A673 (cell line): ENCODE data around the gene LCA5. TPM values are rescaled to one million over a fixed set of nuclear protein-coding genes. Genes with fewer than 3 reads are reported as not detected.
"Not testable (repeated sequence)": the region's sequence is repeated elsewhere in the genome, so short reads cannot be mapped to it uniquely, and the experiment has no call there.

ENCODE experiments used
- BruUV-seq: library from RNA; stranded (reverse); fragments of 400-500 nt; replicated peaks from 2 replicates; lab custom pipeline; 2021; lab: Mats Ljungman, UMichigan
- CTCF ChIA-PET: fragments of 300-600 bp; sonication (Branson Sonifier 250); formaldehyde crosslinking; loops from one replicate; lab custom pipeline; 2022; ENCODE audit warnings: antibody characterized with exemption; lab: Charles Lee
- POLR2A ChIA-PET: fragments of 300-600 bp; sonication (Branson Sonifier 250); formaldehyde crosslinking; loops from one replicate; lab custom pipeline; 2022; ENCODE audit warnings: antibody characterized with exemption; ENCODE audit not compliant: low non-redundant PET; lab: Charles Lee
- DNase-seq: peaks from one replicate; pipeline ENCODE4 v3.0.0-alpha.2; 2015; ENCODE audit warnings: low spot score
- H3K27ac ChIP-seq: fragments of 200-600 bp; sonication (generic); 2 replicates; pipeline ENCODE4 v1.5.1; 2016; ENCODE audit warnings: mixed run types, low read depth, mild to moderate bottlenecking, mixed read lengths, antibody characterized with exemption, low read length; ENCODE audit not compliant: poor library complexity, severe bottlenecking
- H3K27me3 ChIP-seq: fragments of 200-600 bp; sonication (generic); replicated peaks from 2 replicates; pipeline ENCODE4 v1.6.1; 2017; ENCODE audit warnings: mixed run types, low read depth, mild to moderate bottlenecking, mixed read lengths, antibody characterized with exemption, low read length; ENCODE audit not compliant: insufficient read depth, poor library complexity
- H3K36me3 ChIP-seq: fragments of 200-600 bp; sonication (generic); 2 replicates; pipeline ENCODE4 v1.6.1; 2016; ENCODE audit warnings: mixed run types, mild to moderate bottlenecking, mixed read lengths, antibody characterized with exemption, low read length; ENCODE audit not compliant: insufficient read depth, poor library complexity, severe bottlenecking
- H3K4me1 ChIP-seq: fragments of 200-600 bp; sonication (generic); 2 replicates; pipeline ENCODE4 v1.6.1; 2017; ENCODE audit warnings: mixed run types, mild to moderate bottlenecking, mixed read lengths, antibody characterized with exemption, low read length; ENCODE audit not compliant: insufficient read depth, poor library complexity, severe bottlenecking
- H3K4me3 ChIP-seq: fragments of 200-600 bp; sonication (generic); 2 replicates; pipeline ENCODE4 v1.5.1; 2016; ENCODE audit warnings: low read depth, mixed run types, mild to moderate bottlenecking, mixed read lengths, low read length; ENCODE audit not compliant: poor library complexity, severe bottlenecking
- H3K9me3 ChIP-seq: fragments of 200-600 bp; sonication (generic); 2 replicates; pipeline ENCODE4 v1.6.1; 2016; ENCODE audit warnings: mixed run types, low read depth, mild to moderate bottlenecking, mixed read lengths, antibody characterized with exemption, low read length; ENCODE audit not compliant: poor library complexity, severe bottlenecking
- EZH2 ChIP-seq: fragments of 200-600 bp; sonication (generic); IDR thresholded peaks from 2 replicates; pipeline ENCODE4 v1.6.1; 2017; ENCODE audit warnings: borderline replicate concordance, low read depth, mild to moderate bottlenecking, mixed read lengths, antibody characterized with exemption, low read length; ENCODE audit not compliant: poor library complexity, severe bottlenecking
- intact Hi-C: fragments of 100-400 bp; cut with micrococcal nuclease; formaldehyde crosslinking; loops from one replicate; pipeline ENCODE4 v1.10.0; 2022; ENCODE audit not compliant: unreplicated experiment
- total RNA-seq: library from RNA; stranded (reverse); gene quantifications from 2 replicates; pipeline ENCODE4 v1.2.3, GENCODE V29; 2021
- TF ChIP-seq, protein P1 (sequence below): fragments of 300-800, 200-600 bp; sonication (generic); conservative IDR thresholded peaks from 2 replicates; pipeline ENCODE4 v1.5.1; 2017; ENCODE audit warnings: low read depth, mild to moderate bottlenecking, antibody characterized with exemption, low read length, moderate library complexity, mixed read lengths

Gene LCA5
- total RNA-seq, 1 experiment from 2014 or later: 3.5 TPM

GRCh38 chr6:79543411-79543810, 6.2 kb upstream of the LCA5 start:
- TF ChIP-seq, protein P1, sequence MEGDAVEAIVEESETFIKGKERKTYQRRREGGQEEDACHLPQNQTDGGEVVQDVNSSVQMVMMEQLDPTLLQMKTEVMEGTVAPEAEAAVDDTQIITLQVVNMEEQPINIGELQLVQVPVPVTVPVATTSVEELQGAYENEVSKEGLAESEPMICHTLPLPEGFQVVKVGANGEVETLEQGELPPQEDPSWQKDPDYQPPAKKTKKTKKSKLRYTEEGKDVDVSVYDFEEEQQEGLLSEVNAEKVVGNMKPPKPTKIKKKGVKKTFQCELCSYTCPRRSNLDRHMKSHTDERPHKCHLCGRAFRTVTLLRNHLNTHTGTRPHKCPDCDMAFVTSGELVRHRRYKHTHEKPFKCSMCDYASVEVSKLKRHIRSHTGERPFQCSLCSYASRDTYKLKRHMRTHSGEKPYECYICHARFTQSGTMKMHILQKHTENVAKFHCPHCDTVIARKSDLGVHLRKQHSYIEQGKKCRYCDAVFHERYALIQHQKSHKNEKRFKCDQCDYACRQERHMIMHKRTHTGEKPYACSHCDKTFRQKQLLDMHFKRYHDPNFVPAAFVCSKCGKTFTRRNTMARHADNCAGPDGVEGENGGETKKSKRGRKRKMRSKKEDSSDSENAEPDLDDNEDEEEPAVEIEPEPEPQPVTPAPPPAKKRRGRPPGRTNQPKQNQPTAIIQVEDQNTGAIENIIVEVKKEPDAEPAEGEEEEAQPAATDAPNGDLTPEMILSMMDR: no peak
- TF ChIP-seq EZH2: no peak
- no peaks in the 10 kb centered on the region for H3K36me3 ChIP-seq
- H3K4me3 ChIP-seq: no peak overlapping the region
- no peaks in the 10 kb centered on the region for H3K27me3 ChIP-seq
- peak overlapping the region; percentile 87 for H3K27ac ChIP-seq
- BruUV-seq: no TSS peak
- intact Hi-C loops: no loop called here
- peaks cover 56% of the 10 kb centered on the region for H3K4me1 ChIP-seq
- DNase-seq: peak; percentile 56
- no peaks in the 10 kb centered on the region for H3K9me3 ChIP-seq
- ChIA-PET CTCF (no interaction called here), POLR2A (no interaction called here)

DNA sequence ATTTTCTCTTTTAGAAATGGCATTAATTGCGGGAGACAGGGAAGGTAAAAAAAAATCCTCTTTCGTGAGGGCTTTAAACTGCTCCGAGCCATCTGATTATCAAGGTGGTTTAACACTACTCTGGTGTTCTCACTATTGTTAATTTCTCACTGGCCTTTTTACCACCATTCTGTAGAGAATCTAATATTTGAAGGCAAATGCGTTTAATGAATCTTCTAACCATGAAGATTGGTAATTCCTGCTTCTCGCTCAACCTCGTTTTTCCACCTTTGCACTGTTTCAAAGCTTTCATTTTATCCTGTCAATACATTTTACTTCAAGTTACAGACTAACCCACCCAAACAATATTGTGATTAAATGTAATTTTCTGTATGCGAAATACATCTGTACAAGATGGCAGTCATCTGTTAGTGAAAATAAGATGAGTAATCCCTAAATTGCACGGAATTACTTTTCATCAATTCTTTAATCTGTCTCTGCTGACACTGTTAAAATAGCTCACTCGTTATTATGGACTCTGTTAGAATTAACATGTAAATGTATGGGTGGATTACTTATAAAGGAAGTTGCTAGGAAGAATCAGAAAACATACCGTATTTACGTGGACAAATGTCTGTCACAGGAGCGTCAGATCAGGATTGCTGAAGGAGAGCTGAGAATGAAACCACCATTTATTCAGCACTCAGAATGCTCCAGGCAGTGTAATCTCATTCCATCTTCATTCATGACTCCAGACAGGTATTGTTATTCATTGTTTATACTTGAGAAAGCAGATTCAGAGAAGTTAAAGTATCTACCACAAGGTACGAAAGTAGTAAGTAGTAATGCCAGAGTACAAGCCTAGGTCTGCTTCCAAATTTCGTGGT, 1.1 kb upstream of the LCA5 start:
- no peak for TF ChIP-seq EZH2
- TF ChIP-seq, protein P1: no peak
- Histone ChIP-seq H3K27me3 (no peaks in the 10 kb centered on the region), H3K4me1 (peaks cover 30% of the 10 kb centered on the region), H3K36me3 (no peaks in the 10 kb centered on the region), H3K9me3 (no peaks in the 10 kb centered on the region), H3K27ac (peak overlapping the region; percentile 50), H3K4me3 (peak overlapping the region; percentile 77)
- TSS peak; percentile 46 for BruUV-seq
- ChIA-PET CTCF (no interaction called here), POLR2A (interaction anchor here (0.5 kb wide), 1 partner anchor 25 kb away, joined by 3 read pairs; no protein-coding TSS in a partner anchor)
- DNase-seq: peak; percentile 20
- intact Hi-C loops: loop anchor here (5.0 kb wide), 1 partner anchor 306 kb away; the partner anchor contains the start of gene HMGN3

DNA sequence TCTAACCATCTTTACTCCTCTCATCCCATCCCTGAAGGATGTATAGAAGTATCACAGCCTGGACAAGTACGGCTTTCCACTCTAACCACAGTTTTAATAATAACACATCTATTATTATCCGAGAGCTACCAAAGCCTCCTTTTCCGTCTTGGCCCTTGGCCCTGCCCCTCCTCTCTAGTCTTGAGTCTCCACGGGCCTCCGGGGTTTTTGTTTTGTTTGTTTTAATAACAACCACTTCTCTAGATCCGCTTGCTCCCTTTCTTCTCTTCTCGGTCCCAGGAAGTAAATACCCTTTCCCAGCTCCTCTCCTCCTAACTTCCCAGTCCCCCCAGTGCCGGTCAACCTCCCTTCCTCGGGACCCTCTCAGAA, 661 bp downstream of the LCA5 start:
- no peak for TF ChIP-seq EZH2
- TF ChIP-seq, protein P1: no peak
- no peaks in the 10 kb centered on the region for H3K27me3 ChIP-seq
- TSS peak; percentile 60 for BruUV-seq
- H3K36me3 ChIP-seq: no peaks in the 10 kb centered on the region
- H3K4me1 ChIP-seq: peaks cover 16% of the 10 kb centered on the region
- peak overlapping the region; percentile 77 for H3K4me3 ChIP-seq
- H3K9me3 ChIP-seq: no peaks in the 10 kb centered on the region
- CTCF ChIA-PET: interaction anchor here (1.1 kb wide), 1 partner anchor 331 kb away, joined by 6 read pairs; no protein-coding TSS in a partner anchor
- DNase-seq: peak; percentile 35
- POLR2A ChIA-PET: no interaction called here
- peak overlapping the region; percentile 35 for H3K27ac ChIP-seq
- intact Hi-C loops: loop anchor here (5.0 kb wide), 1 partner anchor 304 kb away; the partner anchor contains the start of gene HMGN3

DNA sequence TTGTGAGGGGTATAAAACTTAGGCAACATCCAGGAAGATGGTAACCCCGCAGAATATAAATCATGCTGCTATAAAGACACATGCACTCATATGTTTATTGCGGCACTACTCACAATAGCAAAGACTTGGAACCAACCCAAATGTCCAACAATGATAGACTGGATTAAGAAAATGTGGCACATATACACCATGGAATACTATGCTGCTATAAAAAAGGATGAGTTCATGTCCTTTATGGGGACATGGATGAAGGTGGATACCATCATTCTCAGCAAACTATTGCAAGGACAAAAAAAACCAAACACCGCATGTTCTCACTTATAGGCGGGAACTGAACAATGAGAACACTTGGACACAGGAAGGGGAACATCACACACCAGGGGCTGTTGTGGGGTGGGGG, 7.7 kb downstream of the LCA5 start:
- intact Hi-C loops, H3K27ac ChIP-seq, CTCF ChIA-PET, H3K27me3 ChIP-seq, DNase-seq, BruUV-seq, H3K9me3 ChIP-seq, H3K4me3 ChIP-seq, H3K36me3 ChIP-seq, POLR2A ChIA-PET: not testable (repeated sequence)
- H3K4me1 ChIP-seq: peaks cover 15% of the 10 kb centered on the region
